ENCODE measurements around the gene CARD10. TPM values are rescaled to one million over a fixed set of nuclear protein-coding genes. Genes with fewer than 3 reads are reported as not detected.
"Not testable (repeated sequence)": the region's sequence is repeated elsewhere in the genome, so short reads cannot be mapped to it uniquely, and the experiment has no call there.

The CARD10 gene
- total RNA-seq, 1 donor from 2014 or later: 10.8 TPM

GRCh38 chr22:37527081-37527752 lies 8.0 kb upstream of the CARD10 start:
- DNase-seq (ENCODE audit: low spot score): not testable (repeated sequence)

GRCh38 chr22:37526376-37526775 lies 7.2 kb upstream of the CARD10 start:
- no peak for DNase-seq (ENCODE audit: low spot score)

- no peak for DNase-seq (ENCODE audit: low spot score)
These were observed 6.6 kb upstream of the CARD10 start for GRCh38 chr22:37525746-37526350.

GRCh38 chr22:37525073-37525745 lies 6.0 kb upstream of the CARD10 start:
- DNase-seq (ENCODE audit: low spot score): no peak

- no peak for DNase-seq (ENCODE audit: low spot score)
These were observed 3.3 kb upstream of the CARD10 start for GRCh38 chr22:37522482-37522881.

GRCh38 chr22:37521236-37521739 lies 2.1 kb upstream of the CARD10 start:
- DNase-seq (ENCODE audit: low spot score): no peak

GRCh38 chr22:37520776-37521191 lies 1.6 kb upstream of the CARD10 start:
- DNase-seq (ENCODE audit: low spot score): no peak

GRCh38 chr22:37518509-37519267 lies 527 bp downstream of the CARD10 start:
- no peak for DNase-seq (ENCODE audit: low spot score)

- no peak for DNase-seq (ENCODE audit: low spot score)
These were observed 1.3 kb downstream of the CARD10 start for GRCh38 chr22:37517826-37518450.

GRCh38 chr22:37516456-37516855 lies 2.8 kb downstream of the CARD10 start:
- DNase-seq (ENCODE audit: low spot score): no peak

- no peak for DNase-seq (ENCODE audit: low spot score)
These were observed 3.3 kb downstream of the CARD10 start for GRCh38 chr22:37515901-37516300.

- DNase-seq (ENCODE audit: low spot score): no peak
These were observed 4.6 kb downstream of the CARD10 start for GRCh38 chr22:37514526-37515051.

GRCh38 chr22:37511395-37512104 lies 7.7 kb downstream of the CARD10 start:
- no peak for DNase-seq (ENCODE audit: low spot score)

GRCh38 chr22:37510091-37510490 lies 9.1 kb downstream of the CARD10 start:
- DNase-seq (ENCODE audit: low spot score): no peak

GRCh38 chr22:37509059-37509860 lies 10.0 kb downstream of the CARD10 start:
- DNase-seq (ENCODE audit: low spot score): no peak

GRCh38 chr22:37508431-37508992 lies 10.7 kb downstream of the CARD10 start:
- DNase-seq (ENCODE audit: low spot score): no peak

- no peak for DNase-seq (ENCODE audit: low spot score)
These were observed 11.5 kb downstream of the CARD10 start for GRCh38 chr22:37507731-37508130.

GRCh38 chr22:37505989-37506388 lies 13.2 kb downstream of the CARD10 start:
- no peak for DNase-seq (ENCODE audit: low spot score)

- no peak for DNase-seq (ENCODE audit: low spot score)
These were observed 13.7 kb downstream of the CARD10 start for GRCh38 chr22:37505565-37505964.
